HG03060 (cell line): ENCODE data around the gene ETFA.
"Not testable (repeated sequence)": the region's sequence is repeated elsewhere in the genome, so short reads cannot be mapped to it uniquely, and the experiment has no call there.

Experiments used
- ATAC-seq: cut with Tn5 transposase; IDR thresholded peaks from one replicate; pipeline ENCODE4 v1.9.1; 2021; ENCODE audit warnings: low read depth, moderate number of reproducible peaks; ENCODE audit not compliant: unreplicated experiment

The ETFA gene

DNA sequence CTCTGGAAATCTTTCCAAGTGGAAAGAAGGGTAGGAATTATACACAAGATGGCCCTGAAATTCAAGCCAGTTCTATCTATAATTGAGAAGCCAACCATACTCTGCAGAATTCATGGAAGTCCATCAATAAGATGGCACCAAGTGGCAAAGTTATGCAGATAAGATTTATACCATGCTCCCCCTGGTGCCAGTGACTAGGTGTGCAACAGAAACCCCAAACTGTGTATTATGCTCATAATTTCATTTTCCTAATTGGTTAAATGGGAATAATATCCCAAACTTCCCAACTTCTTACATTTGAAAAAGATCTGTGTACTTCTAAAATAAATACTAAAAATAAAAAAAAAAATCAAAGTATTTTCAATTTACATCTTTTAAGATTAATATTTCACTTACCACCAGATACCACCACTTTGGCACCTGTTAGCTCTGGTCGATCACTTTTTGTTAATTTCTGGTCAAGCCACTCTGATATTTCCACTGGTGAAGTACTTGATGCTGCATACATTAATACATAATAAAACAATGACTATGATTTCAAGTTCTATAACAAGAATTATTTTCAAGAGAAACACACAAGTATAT is 25.9 kb downstream of the ETFA start:
- ATAC-seq = no peak

DNA sequence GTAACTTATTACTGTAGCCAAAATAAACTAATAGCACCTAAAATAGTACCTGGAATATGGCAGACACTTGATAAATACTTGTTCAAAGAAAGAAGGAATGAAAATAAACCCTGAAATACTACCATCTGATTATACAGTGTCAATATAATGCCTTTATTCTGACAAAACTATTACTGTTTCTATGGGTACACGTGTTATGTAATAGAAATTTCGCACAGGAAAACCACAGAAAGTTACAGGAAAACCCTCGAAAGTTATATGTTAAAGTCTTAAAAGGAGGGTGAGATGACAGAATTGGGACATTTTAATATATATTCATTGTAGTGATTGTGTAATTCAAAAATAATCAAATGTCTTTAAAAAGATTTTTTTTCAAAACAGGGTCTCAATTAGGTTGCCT is 28.8 kb downstream of the ETFA start:
- no peak for ATAC-seq

DNA sequence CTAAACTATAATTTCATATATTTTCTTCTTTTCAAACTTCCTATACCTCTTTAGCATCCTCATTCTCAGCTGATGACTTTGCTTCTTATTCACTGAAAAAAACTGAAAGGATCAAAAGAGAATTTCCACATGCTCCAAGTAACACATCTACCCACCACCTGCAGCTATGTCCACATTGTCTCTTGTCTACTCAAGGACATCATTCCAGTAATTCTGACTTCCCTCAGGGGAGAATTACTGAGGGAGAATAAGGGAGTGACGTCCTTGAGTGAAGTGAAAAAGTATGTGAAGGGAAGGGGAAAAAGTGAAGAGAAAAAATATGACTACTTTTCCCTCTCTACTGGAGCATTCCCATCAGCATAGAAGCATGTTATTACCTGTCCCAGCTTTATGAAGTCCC is 32.6 kb downstream of the ETFA start:
- no peak for ATAC-seq

- no peak for ATAC-seq
These were observed 36.4 kb downstream of the ETFA start for GRCh38 chr15:76274821-76275220.

DNA sequence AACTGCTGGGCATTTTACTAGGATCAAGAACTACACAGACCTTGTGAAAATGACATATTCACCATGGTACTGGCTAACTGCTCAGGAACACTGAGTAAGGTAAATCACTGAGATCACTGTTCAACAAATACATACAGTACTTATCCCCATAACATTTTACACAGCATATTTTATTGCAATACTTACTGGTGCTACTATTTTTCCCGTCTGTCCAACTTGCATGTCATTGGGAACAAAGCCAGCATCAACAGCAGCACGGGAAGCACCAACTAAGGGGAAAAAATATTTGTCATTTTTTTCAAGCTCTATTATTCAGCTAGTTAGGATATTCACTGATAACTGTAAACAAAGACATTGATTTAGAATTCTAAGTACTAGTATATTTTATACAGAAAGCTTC is 37.0 kb downstream of the ETFA start:
- ATAC-seq = no peak

DNA sequence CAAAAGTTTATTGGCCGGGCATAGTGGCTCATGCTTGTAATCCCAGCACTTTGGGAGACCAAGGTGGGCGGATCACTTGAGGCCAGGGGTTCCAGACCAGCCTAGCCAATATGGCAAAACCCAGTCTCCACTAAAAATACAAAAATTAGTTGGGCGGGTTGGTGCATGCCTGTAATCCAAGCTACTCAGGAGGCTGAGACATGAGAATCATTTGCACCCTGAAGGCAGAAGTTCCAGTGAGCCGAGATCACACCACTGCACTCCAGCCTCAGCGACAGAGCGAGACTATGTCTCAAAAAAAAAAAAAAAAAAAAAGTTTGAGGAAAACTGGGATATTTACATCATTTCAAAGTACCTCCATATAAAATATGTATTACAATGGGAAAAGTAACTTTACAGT is 40.4 kb downstream of the ETFA start:
- ATAC-seq = no peak

DNA sequence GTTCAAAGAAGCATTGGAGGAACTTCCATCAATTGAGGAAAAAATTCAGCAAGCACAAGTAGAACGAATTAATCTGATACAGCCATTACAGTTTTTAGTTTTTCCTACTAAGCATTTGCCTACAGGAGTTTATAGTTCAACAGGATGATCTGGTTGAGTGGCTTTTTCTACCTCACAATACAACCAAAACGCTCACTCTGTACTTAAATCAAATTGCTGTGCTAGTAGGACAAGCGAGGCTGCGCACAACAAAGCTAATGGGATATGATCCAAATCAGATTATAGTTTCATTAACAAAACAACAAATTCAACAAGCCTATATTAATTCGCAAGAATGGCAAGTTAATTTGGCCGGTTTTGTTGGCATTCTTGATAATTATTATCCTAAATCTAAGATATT is 44.2 kb downstream of the ETFA start:
- ATAC-seq = no peak

DNA sequence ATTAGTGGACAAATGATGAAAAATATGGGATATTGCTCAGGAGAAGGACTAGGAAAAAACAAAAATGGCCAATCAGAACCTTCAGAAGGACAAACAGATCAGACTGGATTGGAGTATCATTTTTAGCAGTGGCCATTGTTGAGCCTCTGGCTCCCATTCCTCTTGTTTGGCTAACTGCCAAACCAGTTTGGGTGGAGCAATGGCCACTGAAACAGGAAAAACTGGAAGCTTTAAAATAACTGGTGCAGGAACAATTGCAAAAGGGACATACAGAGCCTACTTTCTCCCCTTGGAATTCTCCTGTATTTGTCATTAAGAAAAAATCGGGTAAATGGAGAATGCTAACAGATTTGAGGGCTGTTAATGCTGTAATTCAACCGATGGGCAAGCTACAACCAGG is 45.5 kb downstream of the ETFA start:
- not testable (repeated sequence) for ATAC-seq

- no peak for ATAC-seq
These were observed 50.9 kb downstream of the ETFA start for GRCh38 chr15:76260246-76260938.

GRCh38 chr15:76259392-76259791 is 51.9 kb downstream of the ETFA start:
- no peak for ATAC-seq

DNA sequence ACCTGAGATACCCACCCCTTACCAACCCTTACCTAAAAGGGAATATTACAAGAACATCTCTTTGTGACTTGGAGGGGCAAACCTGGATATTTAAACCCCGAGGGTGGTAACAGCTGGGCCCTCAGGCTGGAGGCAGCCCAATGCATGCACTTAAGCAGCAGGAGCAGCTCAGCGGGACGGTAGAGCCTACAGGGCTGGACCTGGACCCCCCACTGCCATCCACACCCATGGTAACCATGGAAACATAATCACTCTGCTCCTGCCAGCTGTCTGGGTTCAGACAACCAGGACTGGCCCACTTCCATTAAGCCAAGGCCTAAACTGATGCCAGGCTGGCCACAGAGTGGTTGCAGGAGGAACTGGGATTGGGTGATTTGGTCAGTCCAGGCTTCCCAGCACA is 52.8 kb downstream of the ETFA start:
- ATAC-seq = no peak

DNA sequence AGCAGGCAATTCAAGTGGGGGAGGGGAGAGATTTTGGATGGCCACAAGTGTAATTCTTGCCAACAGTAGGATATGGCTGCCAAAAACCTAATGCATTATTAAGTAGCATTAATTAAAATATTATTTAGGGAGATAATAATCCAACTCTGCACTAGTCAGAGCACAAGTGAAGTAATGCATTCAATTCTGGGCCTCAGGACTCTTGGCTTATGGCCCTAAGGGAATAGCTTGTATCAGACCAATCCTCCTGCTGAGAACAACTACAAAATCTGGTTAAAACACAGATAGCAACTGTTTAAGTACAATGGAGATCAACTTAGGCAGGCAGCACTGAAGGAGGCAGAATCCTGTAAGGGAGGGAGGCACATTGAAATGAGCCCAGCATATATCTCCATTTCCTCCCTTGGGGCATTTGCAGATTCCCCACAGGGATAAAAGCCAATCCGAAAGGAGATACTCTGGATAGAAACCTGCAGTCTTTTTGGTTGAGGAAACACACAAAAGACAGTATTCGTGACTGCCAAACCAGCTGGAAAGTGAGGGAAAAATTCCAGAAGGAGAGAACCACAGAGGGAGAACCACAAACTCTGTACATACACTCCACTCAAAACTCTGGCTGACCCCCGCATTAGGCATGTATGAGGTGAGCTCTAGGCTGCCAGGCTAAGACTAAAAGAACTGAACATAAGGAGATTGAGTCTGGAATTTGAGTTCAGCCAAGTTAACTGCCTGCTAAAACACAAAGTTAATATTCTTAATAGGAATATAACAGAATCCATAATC is 57.4 kb downstream of the ETFA start:
- ATAC-seq = no peak

- no peak for ATAC-seq
These were observed 59.0 kb downstream of the ETFA start for GRCh38 chr15:76252249-76252648.

- no peak for ATAC-seq
These were observed 59.6 kb downstream of the ETFA start for GRCh38 chr15:76251717-76252116.

DNA sequence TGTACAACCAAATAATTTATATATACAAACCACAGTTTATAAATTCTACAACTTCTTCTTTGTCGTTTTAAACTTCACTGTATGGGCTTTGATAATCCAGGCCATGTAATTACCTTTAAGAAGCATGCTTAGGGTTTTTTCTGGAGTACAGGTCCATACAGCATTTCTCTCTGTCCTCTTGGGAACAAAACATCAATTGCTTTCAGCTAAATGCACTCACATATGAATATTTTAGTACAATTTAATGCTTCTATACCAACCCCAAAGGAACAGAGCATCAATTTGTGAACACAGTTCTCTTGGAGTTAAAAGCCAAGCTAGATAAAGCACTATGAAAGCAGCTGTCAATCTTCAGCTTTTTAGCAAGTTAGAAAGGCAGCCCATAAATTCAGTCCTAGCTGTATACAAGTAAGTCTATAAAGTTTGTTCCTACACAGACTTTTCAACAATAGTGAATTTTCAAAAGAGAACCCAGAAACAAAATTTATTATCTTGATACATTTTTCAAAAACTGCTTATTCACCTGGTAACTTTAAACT is 66.1 kb downstream of the ETFA start:
- no peak for ATAC-seq

DNA sequence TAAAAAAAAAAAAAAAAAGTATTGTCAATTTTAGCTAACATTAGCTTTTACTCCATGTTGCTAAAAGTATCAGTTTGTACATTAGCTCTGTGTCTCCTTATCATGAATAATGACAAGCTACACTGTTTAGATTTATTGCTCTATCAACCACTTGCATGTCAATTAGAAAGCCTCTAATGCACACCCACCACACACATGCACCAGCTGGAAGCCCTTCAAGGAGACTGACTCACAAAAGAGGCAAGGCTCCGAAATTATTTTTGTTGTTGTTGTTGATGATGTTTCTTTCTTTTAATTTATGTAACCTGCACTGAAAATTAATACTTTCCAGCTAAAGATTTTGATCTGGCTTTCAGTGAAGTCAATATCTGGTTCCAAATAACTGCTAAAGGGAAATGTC is 71.5 kb downstream of the ETFA start:
- no peak for ATAC-seq

- ATAC-seq = no peak
These were observed 74.9 kb downstream of the ETFA start for GRCh38 chr15:76236350-76236749.

DNA sequence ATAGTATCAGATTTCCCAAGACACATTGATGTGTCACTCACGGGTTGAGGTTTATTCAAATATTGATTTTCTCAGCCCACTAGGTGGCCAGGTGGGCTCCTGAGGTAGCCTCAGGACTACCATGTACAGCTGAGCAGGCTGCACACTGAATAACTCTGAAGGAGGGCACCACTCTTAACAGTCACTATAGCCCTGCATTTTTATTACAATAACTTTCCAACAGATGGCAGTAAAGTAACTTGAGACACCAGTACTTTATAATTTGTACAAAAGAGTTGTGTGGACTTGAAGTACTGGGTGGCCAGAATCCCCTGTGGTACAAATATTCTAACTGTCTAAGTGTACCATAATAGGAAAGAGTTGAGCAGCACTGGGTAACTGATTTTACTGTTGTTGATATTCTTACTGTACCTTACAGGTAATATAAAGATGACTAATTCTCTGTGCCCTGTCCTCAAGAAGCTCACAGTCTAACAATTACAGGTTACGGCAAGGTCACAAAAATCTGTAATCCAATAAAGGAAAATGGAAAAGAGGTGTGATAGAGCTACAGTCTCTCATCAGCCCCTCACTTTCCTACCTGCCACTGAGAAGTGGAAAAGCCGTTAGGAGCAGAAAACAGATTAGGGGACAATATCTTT is 76.0 kb downstream of the ETFA start:
- ATAC-seq = no peak

DNA sequence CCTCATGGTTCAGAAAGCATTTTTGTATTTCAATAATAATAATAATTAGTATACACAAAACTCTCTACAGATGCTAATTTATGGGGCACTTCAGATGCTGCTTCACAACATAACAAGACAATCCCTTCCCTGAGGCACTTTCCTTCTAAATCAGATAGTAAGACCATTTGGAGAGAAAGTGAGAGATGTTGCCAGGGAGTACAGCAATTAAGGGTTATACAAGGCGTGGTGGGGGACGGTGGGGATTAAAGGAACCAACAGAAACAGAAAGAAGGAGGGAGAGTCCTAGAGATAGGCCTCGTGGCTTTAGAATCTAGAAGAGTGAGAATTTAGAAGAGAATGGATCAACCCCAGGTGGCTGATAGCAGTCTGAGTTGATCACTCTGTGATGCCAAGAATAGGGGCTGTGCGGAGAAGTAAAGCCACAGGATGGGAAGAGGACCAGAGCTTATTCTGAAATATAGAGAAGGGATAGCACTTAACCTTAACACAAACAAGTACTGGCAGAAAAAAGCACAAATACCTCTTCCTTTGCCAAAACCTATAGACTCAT is 76.9 kb downstream of the ETFA start:
- ATAC-seq = no peak

- no peak for ATAC-seq
These were observed 77.3 kb downstream of the ETFA start for GRCh38 chr15:76233921-76234320.

- no peak for ATAC-seq
These were observed 82.0 kb downstream of the ETFA start for GRCh38 chr15:76229266-76229665.
